ENCODE results near the gene SYP. TPM values are rescaled to one million over a fixed set of nuclear protein-coding genes. Genes with fewer than 3 reads are reported as not detected.

The SYP gene
- total and polyA plus RNA-seq, 9 of the 15 experiments (the other 6 are each of a cell fraction or from before 2014, with no cell fraction given) = 0.48 to 5.1 (median 2.6) TPM

GRCh38 chrX:49179358-49179757, 20.6 kb downstream of the SYP start:
- FAIRE-seq (no peak), DNase-seq (ENCODE audit: extremely low read depth in 1 of 4, low spot score in 3 of 4) (no peak), ATAC-seq (no peak)
- H3K9ac ChIP-seq (ENCODE audit: insufficient read depth in 1 of 2, low read depth in 2 of 2, low read length in 2 of 2) = no peak overlapping the region
- peaks cover 9% of the 10 kb centered on the region for H4K20me1 ChIP-seq (replicated peaks; ENCODE audit: control insufficient read depth, insufficient read depth, low read length)
- H3K4me1 ChIP-seq (replicated peaks in 1 of 2; ENCODE audit: control insufficient read depth in 2 of 2, insufficient read depth in 2 of 2, low read length in 2 of 2) = peaks cover 25 to 54% of the 10 kb centered on the region in 2 experiments
- 100% methylated on average over 1 of the region's 2 CpGs for WGBS (ENCODE audit: insufficient coverage, low coverage, missing lambda C conversion rate)
- CTCF ChIA-PET (ENCODE audit: low intra/inter-chr PET ratio) = no interaction called here
- H3K36me3 ChIP-seq (ENCODE audit: control insufficient read depth, insufficient read depth, low read length) = peaks cover 86% of the 10 kb centered on the region; the same call in 2 of the 3 replicates
- intact Hi-C loops (cut with micrococcal nuclease) (loop anchor here (5.0 to 10.0 kb wide), 3 partner anchors 137 to 375 kb away; partner anchors contain the start of genes HDAC6, OTUD5 and TFE3), in situ Hi-C loops (cut with MboI) (no loop called here)
- H3K27me3 ChIP-seq (ENCODE audit: control insufficient read depth in 2 of 2, insufficient read depth in 2 of 2, low read length in 2 of 2) = no peaks in the 10 kb centered on the region
- no peak overlapping the region for H3K27ac ChIP-seq (ENCODE audit: extremely low read depth, low read depth, low read length)
- BruUV-seq (replicated peaks) = no TSS peak
- POLR2A ChIA-PET = no interaction called here
- H3K9me1 ChIP-seq (ENCODE audit: control insufficient read depth, insufficient read depth, low read length) = peaks cover 3% of the 10 kb centered on the region
- H3K4me2 ChIP-seq (ENCODE audit: insufficient read depth, low read length) = no peak overlapping the region
- H3K9me3 ChIP-seq (replicated peaks; ENCODE audit: control insufficient read depth, insufficient read depth, low read depth, low read length) = no peaks in the 10 kb centered on the region
- H3K79me2 ChIP-seq (ENCODE audit: control insufficient read depth, insufficient read depth, low read length) = peaks cover 19% of the 10 kb centered on the region
- no peak overlapping the region for H3K4me3 ChIP-seq
- TF ChIP-seq ZNF184 (CRISPR knock-in tag; IDR thresholded peaks at IDR 0.05) = no peak
- TF ChIP-seq JUN (IDR thresholded peaks at IDR 0.05; ENCODE audit: borderline replicate concordance, low read depth, low read length) = no peak
- TF ChIP-seq JUN (CRISPR knock-in tag; IDR thresholded peaks at IDR 0.05; ENCODE audit: borderline replicate concordance) = no peak
- no peak for TF ChIP-seq PHF21A (IDR thresholded peaks at IDR 0.05; ENCODE audit: borderline replicate concordance, low read depth)
- TF ChIP-seq ZNF224 (CRISPR knock-in tag; IDR thresholded peaks at IDR 0.05) = no peak
- TF ChIP-seq HMG20A (CRISPR knock-in tag; conservative IDR thresholded peaks at IDR 0.05) = no peak
- TF ChIP-seq ZNF354B (CRISPR knock-in tag; IDR thresholded peaks at IDR 0.05) = no peak
- TF ChIP-seq, protein P1, sequence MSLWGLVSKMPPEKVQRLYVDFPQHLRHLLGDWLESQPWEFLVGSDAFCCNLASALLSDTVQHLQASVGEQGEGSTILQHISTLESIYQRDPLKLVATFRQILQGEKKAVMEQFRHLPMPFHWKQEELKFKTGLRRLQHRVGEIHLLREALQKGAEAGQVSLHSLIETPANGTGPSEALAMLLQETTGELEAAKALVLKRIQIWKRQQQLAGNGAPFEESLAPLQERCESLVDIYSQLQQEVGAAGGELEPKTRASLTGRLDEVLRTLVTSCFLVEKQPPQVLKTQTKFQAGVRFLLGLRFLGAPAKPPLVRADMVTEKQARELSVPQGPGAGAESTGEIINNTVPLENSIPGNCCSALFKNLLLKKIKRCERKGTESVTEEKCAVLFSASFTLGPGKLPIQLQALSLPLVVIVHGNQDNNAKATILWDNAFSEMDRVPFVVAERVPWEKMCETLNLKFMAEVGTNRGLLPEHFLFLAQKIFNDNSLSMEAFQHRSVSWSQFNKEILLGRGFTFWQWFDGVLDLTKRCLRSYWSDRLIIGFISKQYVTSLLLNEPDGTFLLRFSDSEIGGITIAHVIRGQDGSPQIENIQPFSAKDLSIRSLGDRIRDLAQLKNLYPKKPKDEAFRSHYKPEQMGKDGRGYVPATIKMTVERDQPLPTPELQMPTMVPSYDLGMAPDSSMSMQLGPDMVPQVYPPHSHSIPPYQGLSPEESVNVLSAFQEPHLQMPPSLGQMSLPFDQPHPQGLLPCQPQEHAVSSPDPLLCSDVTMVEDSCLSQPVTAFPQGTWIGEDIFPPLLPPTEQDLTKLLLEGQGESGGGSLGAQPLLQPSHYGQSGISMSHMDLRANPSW (CRISPR knock-in tag; IDR thresholded peaks at IDR 0.05) = no peak
- no peak for TF ChIP-seq PHB2 (IDR thresholded peaks at IDR 0.05; ENCODE audit: low read depth)
- no peak for TF ChIP-seq ETV5 (CRISPR knock-in tag; IDR thresholded peaks at IDR 0.05; ENCODE audit: low read depth)
- TF ChIP-seq FOS (IDR thresholded peaks at IDR 0.05; ENCODE audit: extremely low read depth, insufficient read length) = no peak
- no peak for TF ChIP-seq E2F1 (CRISPR knock-in tag; IDR thresholded peaks at IDR 0.05)
- TF ChIP-seq FOXM1 (IDR thresholded peaks at IDR 0.05; ENCODE audit: low read depth) = no peak
- TF ChIP-seq FOXM1 (CRISPR knock-in tag; IDR thresholded peaks at IDR 0.05; ENCODE audit: low read depth) = no peak
- no peak overlapping the region for H2AFZ ChIP-seq (ENCODE audit: low read depth, low read length)
